Activated T-helper 17 cell treated with anti-CD3 and anti-CD28 coated beads, Interleukin-2, amount 50 U/mL, for 72 hours (primary cell): ENCODE measurements around the gene TMEM45A. TPM values are rescaled to one million over a fixed set of nuclear protein-coding genes. Genes with fewer than 3 reads are reported as not detected.
"Not testable (repeated sequence)": the region's sequence is repeated elsewhere in the genome, so short reads cannot be mapped to it uniquely, and the experiment has no call there.

Experiments used
- ATAC-seq: fragments of 150-1000 bp; cut with Tn5 transposase; replicated peaks from 2 replicates; pipeline ENCODE4 v1.10.0; 2021; ENCODE audit warnings: mild to moderate bottlenecking, moderate library complexity
- H3K27ac Mint-ChIP-seq: one replicate; pipeline ENCODE4 v1.8.0; 2022; ENCODE audit warnings: mixed read lengths
- H3K27me3 Mint-ChIP-seq: one replicate; pipeline ENCODE4 v1.8.0; 2022; ENCODE audit warnings: mixed read lengths
- H3K36me3 Mint-ChIP-seq: one replicate; pipeline ENCODE4 v1.8.0; 2022; ENCODE audit warnings: low read depth, mild to moderate bottlenecking, mixed read lengths
- H3K4me1 Mint-ChIP-seq: one replicate; pipeline ENCODE4 v1.8.0; 2022; ENCODE audit warnings: mixed read lengths
- H3K4me3 Mint-ChIP-seq: one replicate; pipeline ENCODE4 v1.8.0; 2022; ENCODE audit warnings: mild to moderate bottlenecking, mixed read lengths
- H3K9me3 Mint-ChIP-seq: one replicate; pipeline ENCODE4 v1.8.0; 2022; ENCODE audit warnings: mixed read lengths
- total RNA-seq, 2 donors: library from RNA; stranded (reverse); gene quantifications; one replicate each; pipeline ENCODE4 v1.2.3, GENCODE V29; 2022

The TMEM45A gene, protein sequence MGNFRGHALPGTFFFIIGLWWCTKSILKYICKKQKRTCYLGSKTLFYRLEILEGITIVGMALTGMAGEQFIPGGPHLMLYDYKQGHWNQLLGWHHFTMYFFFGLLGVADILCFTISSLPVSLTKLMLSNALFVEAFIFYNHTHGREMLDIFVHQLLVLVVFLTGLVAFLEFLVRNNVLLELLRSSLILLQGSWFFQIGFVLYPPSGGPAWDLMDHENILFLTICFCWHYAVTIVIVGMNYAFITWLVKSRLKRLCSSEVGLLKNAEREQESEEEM
- total RNA-seq, result 10 to 100 TPM in 1 of 2 donors, 1 to 10 TPM in 1; 2.4 to 26.0 TPM

DNA sequence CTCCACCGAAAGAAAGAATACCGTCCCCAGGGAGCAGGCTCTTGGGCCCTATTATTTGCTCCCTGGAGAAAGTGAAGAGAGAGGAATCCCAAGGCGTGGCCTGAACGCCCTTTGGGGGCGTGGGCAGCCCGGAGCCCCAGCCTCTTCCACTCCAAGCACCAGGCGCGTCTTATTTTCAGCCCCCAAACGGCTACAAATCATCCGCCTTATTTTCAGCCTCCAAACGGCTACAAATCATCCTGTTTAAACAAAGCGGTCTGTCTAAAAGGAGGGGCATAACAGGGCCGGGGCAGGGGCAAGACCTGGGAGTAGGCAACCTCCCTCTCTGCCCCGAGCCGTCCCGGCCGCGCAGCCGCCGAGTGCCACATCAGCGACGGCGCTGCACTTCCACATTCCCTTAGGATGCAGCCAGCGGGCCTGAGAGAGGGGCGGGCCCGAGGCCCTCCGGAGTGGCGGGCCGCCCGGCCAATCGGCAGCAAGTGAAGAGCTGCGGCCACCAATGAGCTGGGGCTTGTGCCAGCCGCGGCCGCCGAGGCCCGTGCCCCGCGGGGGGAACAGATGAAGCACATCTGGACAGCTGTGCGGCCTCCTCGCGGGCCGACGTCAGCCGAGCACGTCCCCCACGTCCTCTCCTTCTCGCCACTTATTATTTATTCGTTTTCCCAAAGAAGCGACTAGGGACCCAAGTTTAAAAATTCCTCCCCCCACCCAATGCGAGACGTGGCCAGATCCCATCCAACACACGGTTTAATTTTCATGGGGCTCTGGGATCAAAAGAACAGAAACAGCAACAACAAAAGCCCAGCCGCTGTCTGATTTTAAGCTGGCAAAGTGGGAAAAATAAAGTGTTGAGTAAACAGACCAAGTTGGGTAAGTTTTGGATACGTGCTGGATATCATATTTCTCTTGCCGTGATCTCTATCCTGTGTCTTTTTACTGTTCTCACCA lies at the start of gene TMEM45A:
Gene TMEM45A (plus strand): TSS at position 561 of the 948 bp plus-strand sequence. CDS start 62,593 bp downstream, outside the sequence.
- H3K4me3 Mint-ChIP-seq, result peak within 1 kb of the TSS; percentile 87
- H3K36me3 Mint-ChIP-seq, result no peaks in the 10 kb centered on the region
- ATAC-seq, result peak; percentile 99
- peaks cover 4% of the 10 kb centered on the region for H3K4me1 Mint-ChIP-seq
- H3K9me3 Mint-ChIP-seq, result no peaks in the 10 kb centered on the region
- H3K27ac Mint-ChIP-seq, result peak within 1 kb of the TSS; percentile 27
- H3K27me3 Mint-ChIP-seq, result peaks cover 3% of the 10 kb centered on the region

DNA sequence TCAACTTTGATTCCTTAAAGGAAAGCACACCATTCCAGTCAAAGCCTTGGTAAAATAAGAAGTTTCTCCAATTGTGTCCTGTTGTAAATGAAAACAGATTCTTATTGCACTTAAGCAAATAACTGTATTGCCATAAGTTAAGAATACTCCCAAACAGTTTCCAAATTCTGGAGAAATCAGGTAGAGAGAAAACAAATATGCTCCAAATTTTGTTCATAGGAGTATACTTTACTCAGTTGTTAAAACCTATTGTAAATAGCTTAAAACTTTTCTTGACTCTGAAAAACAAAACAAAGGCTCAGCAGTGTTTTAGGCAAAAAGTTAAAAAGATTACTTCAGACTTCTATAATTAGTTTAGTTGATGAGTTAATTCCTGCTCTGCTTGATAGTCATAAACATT lies 48.7 kb upstream of the TMEM45A start:
- no peak for ATAC-seq
- Mint-ChIP-seq H3K27me3 (no peaks in the 10 kb centered on the region), H3K4me3 (no peak overlapping the region), H3K27ac (no peak overlapping the region), H3K9me3 (no peaks in the 10 kb centered on the region), H3K4me1 (peaks cover 6% of the 10 kb centered on the region), H3K36me3 (no peaks in the 10 kb centered on the region)

DNA sequence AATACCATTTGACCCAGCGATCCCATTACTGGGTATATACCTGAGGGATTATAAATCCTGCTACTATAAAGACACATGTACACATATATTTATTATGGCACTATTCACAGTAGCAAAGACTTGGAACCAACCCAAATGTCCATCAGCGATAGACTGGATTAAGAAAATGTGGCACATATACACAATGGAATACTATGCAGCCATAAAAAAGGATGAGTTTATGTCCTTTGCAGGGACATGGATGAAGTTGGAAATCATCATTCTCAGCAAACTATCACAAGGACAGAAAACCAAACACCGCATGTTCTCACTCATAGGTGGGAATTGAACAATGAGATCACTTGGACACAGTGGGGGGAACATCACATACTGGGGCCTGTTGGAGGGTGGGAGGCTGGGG lies 45.4 kb upstream of the TMEM45A start:
- ATAC-seq, H3K36me3 Mint-ChIP-seq, H3K9me3 Mint-ChIP-seq, H3K27ac Mint-ChIP-seq, H3K4me3 Mint-ChIP-seq, H3K4me1 Mint-ChIP-seq, H3K27me3 Mint-ChIP-seq: not testable (repeated sequence)

DNA sequence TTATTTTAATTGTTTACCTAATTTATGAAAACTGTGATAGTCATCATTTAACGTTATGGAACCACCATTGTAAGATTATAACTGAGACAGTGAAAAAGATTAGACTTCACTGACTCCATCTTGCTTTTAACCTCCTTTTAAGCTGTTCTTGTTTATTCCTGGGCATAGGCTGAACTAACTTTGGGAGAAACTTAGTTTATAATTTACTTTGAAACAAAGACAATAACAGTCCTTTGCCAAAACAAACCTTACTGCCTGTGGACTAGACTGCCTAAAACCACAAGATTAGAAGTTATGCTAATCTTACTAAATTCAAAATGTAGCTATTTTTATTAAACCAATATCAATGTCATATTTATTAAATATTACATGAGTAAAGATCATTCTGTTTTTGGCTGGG lies 44.3 kb upstream of the TMEM45A start:
- no peaks in the 10 kb centered on the region for H3K4me1 Mint-ChIP-seq
- ATAC-seq, result no peak
- no peak overlapping the region for H3K27ac Mint-ChIP-seq
- no peak overlapping the region for H3K4me3 Mint-ChIP-seq
- no peaks in the 10 kb centered on the region for H3K27me3 Mint-ChIP-seq
- H3K36me3 Mint-ChIP-seq, result no peaks in the 10 kb centered on the region
- no peaks in the 10 kb centered on the region for H3K9me3 Mint-ChIP-seq

DNA sequence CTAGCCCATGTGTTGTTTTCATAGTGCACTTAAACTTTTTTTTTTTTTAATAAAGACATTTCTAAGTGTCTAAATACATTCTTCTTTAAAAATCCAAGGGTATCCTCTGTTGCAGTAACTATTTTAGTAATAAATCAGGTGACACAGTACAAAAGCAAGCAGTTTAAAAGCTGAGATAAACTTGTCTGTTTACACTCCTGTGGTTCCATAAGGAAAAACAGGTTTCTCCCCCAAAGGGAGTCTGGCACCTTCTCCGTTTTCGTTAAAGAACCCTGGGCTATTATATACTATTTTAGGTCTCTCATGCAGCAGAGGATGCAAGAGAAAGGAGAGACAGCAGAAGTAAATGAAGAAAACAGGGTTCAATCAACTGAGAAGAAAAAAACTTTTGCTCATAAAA lies 43.2 kb upstream of the TMEM45A start:
- Mint-ChIP-seq H3K27me3 (no peaks in the 10 kb centered on the region), H3K9me3 (no peaks in the 10 kb centered on the region), H3K4me3 (no peak overlapping the region), H3K4me1 (no peaks in the 10 kb centered on the region), H3K36me3 (no peaks in the 10 kb centered on the region), H3K27ac (no peak overlapping the region)
- ATAC-seq, result no peak

DNA sequence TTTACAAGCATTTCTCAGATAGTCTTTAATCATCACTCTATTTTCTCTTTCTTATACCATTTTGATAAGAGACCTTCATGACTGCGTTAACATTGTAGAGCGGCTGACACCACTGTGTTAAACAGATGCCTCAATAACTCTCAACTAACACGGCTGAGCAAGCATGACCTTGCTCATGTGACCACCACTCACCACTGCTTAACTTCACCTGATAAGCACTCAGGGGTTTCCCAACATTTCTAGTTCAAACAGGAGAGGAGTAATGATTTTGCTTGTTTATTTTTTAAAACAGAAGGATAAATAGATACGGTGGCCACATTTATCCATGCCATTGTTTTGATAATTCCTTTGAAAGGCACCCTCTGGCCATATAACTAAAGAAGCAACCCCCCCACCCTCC lies 37.7 kb upstream of the TMEM45A start:
- Mint-ChIP-seq H3K4me1 (no peaks in the 10 kb centered on the region), H3K27me3 (no peaks in the 10 kb centered on the region), H3K9me3 (no peaks in the 10 kb centered on the region), H3K4me3 (no peak overlapping the region), H3K36me3 (no peaks in the 10 kb centered on the region), H3K27ac (no peak overlapping the region)
- no peak for ATAC-seq

DNA sequence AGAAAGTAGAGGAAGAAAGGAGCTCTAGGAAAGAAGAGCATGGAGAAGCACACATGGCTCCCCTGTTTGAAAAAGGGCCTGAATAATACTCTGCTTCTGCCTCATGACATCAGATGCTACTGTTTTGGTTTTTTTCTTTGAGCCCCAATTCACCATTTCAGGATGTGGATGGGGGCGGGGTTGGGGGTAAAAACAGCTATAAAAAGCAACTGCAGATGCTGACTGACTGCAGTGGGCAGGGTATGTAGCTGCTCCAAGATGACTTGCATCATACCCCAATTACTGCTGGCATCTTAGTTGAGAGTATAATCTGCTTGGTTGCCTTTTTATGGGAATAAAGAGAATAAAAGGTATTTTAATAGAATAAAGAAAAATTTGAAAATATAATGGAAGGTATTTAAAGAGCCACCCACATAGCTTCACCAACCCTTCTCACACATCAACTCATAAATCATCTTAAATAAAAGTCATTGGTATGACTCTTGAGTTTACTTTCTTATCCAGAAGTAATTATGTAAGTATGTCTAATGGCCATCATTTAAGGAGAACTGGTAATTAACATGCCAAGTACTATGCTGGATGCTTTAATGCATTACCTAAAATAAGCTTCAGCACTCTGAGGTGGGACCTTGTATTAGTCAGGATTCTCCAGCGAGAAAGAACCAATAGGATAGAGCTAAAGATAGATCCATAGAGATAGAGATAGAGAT lies 36.4 kb upstream of the TMEM45A start:
- no peaks in the 10 kb centered on the region for H3K9me3 Mint-ChIP-seq
- no peak overlapping the region for H3K27ac Mint-ChIP-seq
- H3K36me3 Mint-ChIP-seq, result no peaks in the 10 kb centered on the region
- H3K4me3 Mint-ChIP-seq, result no peak overlapping the region
- H3K4me1 Mint-ChIP-seq, result no peaks in the 10 kb centered on the region
- H3K27me3 Mint-ChIP-seq, result peaks cover 1% of the 10 kb centered on the region
- no peak for ATAC-seq

DNA sequence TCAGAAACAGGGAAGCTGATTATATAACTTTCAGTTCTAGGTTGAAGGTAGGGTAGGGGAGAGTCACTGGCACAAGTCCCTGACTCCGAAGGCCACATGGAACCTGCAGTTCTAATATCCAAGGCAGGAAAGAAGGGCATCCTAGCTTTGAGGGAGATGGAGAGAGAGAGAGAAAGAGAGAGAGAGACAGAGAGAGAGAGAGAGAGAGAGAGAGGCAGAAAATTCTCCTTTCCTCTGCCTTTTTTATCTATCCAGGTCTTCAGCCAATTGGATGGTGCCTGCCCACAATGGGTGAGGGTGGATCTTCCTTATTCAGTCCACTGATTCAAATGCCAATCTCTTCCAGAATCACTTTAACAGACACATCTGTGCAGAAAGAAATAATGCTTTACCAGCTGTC lies 35.7 kb upstream of the TMEM45A start:
- no peaks in the 10 kb centered on the region for H3K36me3 Mint-ChIP-seq
- no peaks in the 10 kb centered on the region for H3K4me1 Mint-ChIP-seq
- H3K4me3 Mint-ChIP-seq, result no peak overlapping the region
- no peaks in the 10 kb centered on the region for H3K9me3 Mint-ChIP-seq
- no peak overlapping the region for H3K27ac Mint-ChIP-seq
- H3K27me3 Mint-ChIP-seq, result peaks cover 5% of the 10 kb centered on the region
- no peak for ATAC-seq

DNA sequence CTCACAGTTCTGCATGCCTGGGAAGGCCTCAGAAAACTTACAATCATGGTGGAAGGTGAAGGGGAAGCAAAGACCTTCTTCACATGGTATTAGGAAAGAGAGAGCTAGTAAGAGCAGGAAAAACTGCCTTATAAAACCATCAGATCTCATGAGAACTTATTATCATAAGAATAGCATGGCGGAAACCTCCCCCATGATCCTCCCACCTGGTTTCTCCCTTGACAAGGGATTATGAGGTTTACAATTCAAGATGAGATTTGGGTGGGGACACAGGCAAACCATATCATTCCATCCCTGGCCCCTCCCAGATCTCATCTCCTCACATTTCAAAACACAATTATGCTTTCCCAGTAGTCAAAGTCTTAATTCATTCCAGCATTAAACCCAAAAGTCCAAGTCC lies 34.6 kb upstream of the TMEM45A start:
- no peaks in the 10 kb centered on the region for H3K4me1 Mint-ChIP-seq
- H3K36me3 Mint-ChIP-seq, result no peaks in the 10 kb centered on the region
- H3K27ac Mint-ChIP-seq, result no peak overlapping the region
- H3K27me3 Mint-ChIP-seq, result peaks cover 5% of the 10 kb centered on the region
- no peak overlapping the region for H3K4me3 Mint-ChIP-seq
- H3K9me3 Mint-ChIP-seq, result no peaks in the 10 kb centered on the region
- no peak for ATAC-seq

DNA sequence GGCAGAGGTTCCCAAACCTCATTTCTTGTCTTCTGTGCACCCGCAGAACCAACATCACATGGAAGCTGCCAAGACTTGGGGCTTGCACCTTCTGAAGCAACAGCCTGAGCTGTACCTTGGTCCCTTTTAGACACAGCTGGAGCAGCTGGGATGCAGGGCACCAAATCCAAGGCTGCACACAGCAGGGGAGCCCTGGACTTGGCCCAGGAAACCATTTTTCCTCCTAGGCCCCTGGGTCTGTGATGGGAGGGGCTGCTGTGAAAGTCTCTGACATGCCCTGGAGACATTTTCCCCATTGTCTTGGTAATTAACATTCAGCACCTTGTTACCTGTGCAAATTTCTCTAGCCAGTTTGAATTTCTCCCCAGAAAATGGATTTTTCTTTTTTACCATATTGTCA lies 33.6 kb upstream of the TMEM45A start:
- Mint-ChIP-seq H3K27me3 (peaks cover 5% of the 10 kb centered on the region), H3K4me1 (no peaks in the 10 kb centered on the region), H3K9me3 (no peaks in the 10 kb centered on the region), H3K36me3 (no peaks in the 10 kb centered on the region), H3K4me3 (no peak overlapping the region), H3K27ac (no peak overlapping the region)
- ATAC-seq, result no peak

DNA sequence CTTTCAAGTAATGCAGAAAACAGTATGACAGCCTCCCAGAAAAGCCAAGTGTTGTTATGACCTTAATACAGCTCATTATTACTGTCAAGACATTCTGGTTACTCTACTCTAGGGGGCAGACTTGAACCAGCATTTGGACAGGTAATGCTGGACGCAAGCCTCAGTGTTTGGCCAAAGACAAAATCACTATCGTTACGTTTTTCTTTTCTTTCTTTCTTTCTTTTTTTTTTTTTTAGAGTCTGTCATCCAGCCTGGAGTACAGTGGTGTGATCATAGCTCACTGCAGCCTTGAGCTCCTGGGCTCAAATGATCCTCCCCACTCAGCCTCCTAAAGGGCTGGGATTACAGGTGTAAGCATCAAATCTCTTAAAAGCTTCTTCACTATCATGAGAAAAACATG lies 29.4 kb upstream of the TMEM45A start:
- Mint-ChIP-seq H3K36me3 (no peaks in the 10 kb centered on the region), H3K27me3 (peaks cover 5% of the 10 kb centered on the region), H3K27ac (no peak overlapping the region), H3K9me3 (no peaks in the 10 kb centered on the region), H3K4me1 (peaks cover 6% of the 10 kb centered on the region), H3K4me3 (no peak overlapping the region)
- peak; percentile 85 for ATAC-seq

DNA sequence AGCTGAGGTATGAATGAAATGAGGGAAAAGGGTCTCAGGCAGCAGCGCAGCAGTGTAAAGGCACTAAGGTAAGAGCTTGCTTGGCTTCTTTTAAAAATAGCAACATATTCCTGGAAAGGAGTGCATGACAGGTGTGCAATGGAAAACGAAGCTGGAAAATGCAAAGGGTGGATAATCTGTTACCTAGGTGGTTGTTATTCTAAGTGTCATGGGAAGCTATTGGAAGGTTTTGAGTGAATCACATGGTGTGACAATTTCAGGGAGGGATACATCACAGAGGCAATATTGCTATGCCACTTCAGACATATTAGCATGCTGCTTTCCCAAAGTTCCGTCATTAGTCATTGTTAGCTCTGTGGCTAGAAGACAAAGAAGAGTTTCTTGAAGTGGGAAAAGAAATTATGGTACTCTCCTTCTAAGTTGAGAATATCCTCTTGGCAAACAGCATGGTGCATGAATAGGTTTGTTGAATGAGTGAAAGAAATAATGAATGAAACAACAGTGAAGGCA lies 28.7 kb upstream of the TMEM45A start:
- Mint-ChIP-seq H3K4me3 (no peak overlapping the region), H3K27ac (no peak overlapping the region), H3K9me3 (no peaks in the 10 kb centered on the region), H3K36me3 (no peaks in the 10 kb centered on the region), H3K4me1 (peaks cover 6% of the 10 kb centered on the region), H3K27me3 (peaks cover 5% of the 10 kb centered on the region)
- ATAC-seq, result no peak

DNA sequence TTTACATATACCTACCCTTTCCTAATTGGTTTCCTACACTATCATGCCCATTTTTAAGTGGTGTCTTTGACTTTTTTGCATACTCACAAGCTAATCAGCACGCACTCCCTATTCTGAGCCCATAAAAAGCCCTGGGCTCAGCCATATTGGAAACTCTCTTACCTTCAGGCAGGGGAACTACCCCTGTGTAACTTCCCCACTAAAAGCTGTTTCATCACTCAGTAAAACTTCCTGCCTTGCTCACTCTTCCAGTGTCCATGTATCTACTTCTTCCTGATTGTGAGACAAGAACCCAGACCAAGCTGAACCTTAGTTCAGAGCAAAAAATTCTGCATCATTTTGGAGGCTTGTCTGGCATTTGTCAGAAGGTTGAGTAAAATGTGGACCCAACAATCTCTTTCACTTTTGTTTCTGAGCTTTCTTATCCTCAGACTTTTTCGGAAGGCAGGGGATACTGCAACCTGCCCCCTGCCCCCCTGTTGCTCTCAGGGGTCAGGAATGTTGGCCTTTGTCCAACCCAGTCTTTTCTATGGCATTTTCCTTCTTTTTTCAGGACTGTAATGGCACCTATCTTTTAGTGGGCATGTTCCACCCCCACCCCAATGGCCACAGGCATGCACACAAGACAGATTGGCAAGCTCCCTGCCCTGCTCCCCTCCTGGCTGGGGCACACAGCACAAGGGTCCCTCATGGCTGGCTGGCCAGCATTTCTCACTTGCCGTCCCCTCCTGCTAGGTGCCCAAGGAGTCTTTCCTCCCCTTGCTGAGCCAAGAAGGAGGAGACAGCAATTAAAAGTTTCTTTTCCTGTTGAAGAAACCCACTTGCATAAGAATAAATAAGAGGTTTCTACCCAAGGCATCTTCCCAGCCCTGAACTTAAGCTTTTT lies 26.3 kb upstream of the TMEM45A start:
- peak overlapping the region; percentile 52 for H3K4me3 Mint-ChIP-seq
- ATAC-seq, result peak; percentile 67
- peaks cover 2% of the 10 kb centered on the region for H3K27me3 Mint-ChIP-seq
- no peaks in the 10 kb centered on the region for H3K36me3 Mint-ChIP-seq
- peaks cover 6% of the 10 kb centered on the region for H3K4me1 Mint-ChIP-seq
- H3K27ac Mint-ChIP-seq, result peak overlapping the region; percentile 32
- no peaks in the 10 kb centered on the region for H3K9me3 Mint-ChIP-seq

DNA sequence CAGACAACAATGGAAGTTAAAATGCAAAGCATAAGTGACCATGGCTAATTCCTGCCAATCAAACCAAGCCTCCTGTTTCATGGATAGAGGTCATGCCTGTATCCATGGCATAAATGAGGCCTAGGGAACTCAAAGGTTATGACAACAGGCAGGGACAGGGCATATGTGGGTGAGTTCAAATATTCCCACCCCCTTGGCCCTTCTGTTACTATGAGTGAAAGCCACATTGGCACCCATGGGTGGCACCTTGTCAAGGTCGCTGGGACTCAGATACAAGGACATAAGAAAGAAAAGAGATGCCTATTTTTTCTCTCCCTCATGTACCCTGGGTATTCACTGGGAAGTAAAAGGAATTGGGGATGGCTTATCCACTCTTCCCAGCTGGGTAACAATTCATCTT lies 25.3 kb upstream of the TMEM45A start:
- H3K9me3 Mint-ChIP-seq, result no peaks in the 10 kb centered on the region
- H3K27ac Mint-ChIP-seq, result no peak overlapping the region
- no peak for ATAC-seq
- no peaks in the 10 kb centered on the region for H3K27me3 Mint-ChIP-seq
- peaks cover 6% of the 10 kb centered on the region for H3K4me1 Mint-ChIP-seq
- H3K36me3 Mint-ChIP-seq, result no peaks in the 10 kb centered on the region
- no peak overlapping the region for H3K4me3 Mint-ChIP-seq
